GM12878 (cell line): Measurements from ENCODE around the gene NSFL1C. TPM values are rescaled to one million over a fixed set of nuclear protein-coding genes. Genes with fewer than 3 reads are reported as not detected.

Experiments used
- BACH1 ChIP-seq: fragments of 450-650 bp; IDR thresholded peaks from 2 replicates; pipeline ENCODE4 v1.6.1; 2017; ENCODE audit warnings: mild to moderate bottlenecking, borderline replicate concordance
- BCL11A ChIP-seq: IDR thresholded peaks from 2 replicates; pipeline ENCODE4 v1.6.1; 2011; ENCODE audit warnings: low read depth, low read length
- DPF2 ChIP-seq: fragments of 450-650 bp; IDR thresholded peaks from 2 replicates; pipeline ENCODE4 v1.6.1; 2017; ENCODE audit warnings: mild to moderate bottlenecking
- EGR1 ChIP-seq, 2 experiments: IDR thresholded peaks; 1 replicate in 1 of 2; 2 replicates in 1 of 2; pipeline ENCODE4 v1.6.1; 2011 to 2012; ENCODE audit warnings: low read depth in 2 of 2, low read length in 2 of 2, borderline replicate concordance in 1 of 2, mild to moderate bottlenecking in 1 of 2, moderate library complexity in 1 of 2
- HCFC1 ChIP-seq: fragments of 150-350 bp; IDR thresholded peaks from 2 replicates; pipeline ENCODE4 v1.6.1; 2014; ENCODE audit warnings: low read length
- IKZF2 ChIP-seq, 2 experiments: fragments of 450-650 bp; IDR thresholded peaks; 2 replicates each; pipeline ENCODE4 v1.6.1; 2017; ENCODE audit warnings: mild to moderate bottlenecking in 2 of 2, moderate library complexity in 2 of 2
- MEF2B ChIP-seq: fragments of 450-650 bp; IDR thresholded peaks from 2 replicates; pipeline ENCODE4 v1.6.1; 2018; ENCODE audit warnings: mild to moderate bottlenecking, moderate library complexity; ENCODE audit not compliant: partially characterized antibody, poor library complexity, severe bottlenecking
- MYC ChIP-seq: IDR thresholded peaks from 2 replicates; pipeline ENCODE4 v1.6.1; 2011; ENCODE audit warnings: mild to moderate bottlenecking, low read length, moderate library complexity, inconsistent platforms; ENCODE audit not compliant: insufficient read depth, insufficient replicate concordance, insufficient read length, severe bottlenecking
- NR2C2 ChIP-seq: IDR thresholded peaks from 2 replicates; pipeline ENCODE4 v1.6.1; 2011; ENCODE audit warnings: borderline replicate concordance, low read depth; ENCODE audit not compliant: control insufficient read depth, insufficient read length
- RELA ChIP-seq: fragments of 450-650 bp; IDR thresholded peaks from 2 replicates; pipeline ENCODE4 v1.8.0; 2014; ENCODE audit warnings: borderline replicate concordance; ENCODE audit not compliant: partially characterized antibody
- ZBED1 ChIP-seq: IDR thresholded peaks from 2 replicates; pipeline ENCODE4 v1.6.1; 2016; ENCODE audit warnings: borderline replicate concordance
- polyA plus RNA-seq, 11 experiments: library from polyadenylated mRNA; depleted of rRNA in 4 of 11; unstranded in 6 of 11; stranded (reverse) in 5 of 11; fragments of >200 nt; fragmentation: Nextera tagmentation in 4 of 11; fragmentation: Illumina TruSeq in 1 of 11; extraction: Ambion mirVana in 4 of 11; extraction: Trizol in 1 of 11; gene quantifications; 1 replicate in 1 of 11; 2 replicates in 10 of 11; pipeline versions ENCODE4 v1.2.1 to v1.2.3, GENCODE V29; 2011 to 2016; ENCODE audit warnings: inconsistent platforms in 2 of 11, missing spikeins in 2 of 11, low read depth in 1 of 11
- total RNA-seq, 4 experiments: library from RNA; depleted of rRNA in 3 of 4; stranded (reverse); fragments of >200 nt in 3 of 4; fragmentation: Illumina TruSeq in 1 of 4; extraction: Trizol in 1 of 4; gene quantifications; 2 replicates each; pipeline versions ENCODE4 v1.2.1 to v1.2.3, GENCODE V29; 2013 to 2021
- TF ChIP-seq, protein P1 (sequence below): IDR thresholded peaks from 2 replicates; pipeline ENCODE4 v1.6.1; 2012; ENCODE audit warnings: low read length, inconsistent platforms
- TF ChIP-seq, protein P2 (sequence below): fragments of 450-650 bp; IDR thresholded peaks from 2 replicates; pipeline ENCODE4 v1.6.1; 2017; ENCODE audit warnings: borderline replicate concordance
- TF ChIP-seq, protein P3 (sequence below): fragments of 450-650 bp; IDR thresholded peaks from 2 replicates; pipeline ENCODE4 v1.6.1; 2017; ENCODE audit warnings: mild to moderate bottlenecking, moderate library complexity
- TF ChIP-seq, protein P4 (sequence below): IDR thresholded peaks from 2 replicates; pipeline ENCODE4 v1.6.1; 2011; ENCODE audit warnings: mild to moderate bottlenecking, low read depth, low read length, moderate library complexity; ENCODE audit not compliant: insufficient replicate concordance
- TF ChIP-seq, protein P5 (sequence below): fragments of 150-350 bp; IDR thresholded peaks from 2 replicates; pipeline ENCODE4 v1.6.1; 2014; ENCODE audit warnings: mild to moderate bottlenecking, low read depth, low read length
- TF ChIP-seq, protein P6 (sequence below): IDR thresholded peaks from 2 replicates; pipeline ENCODE4 v1.6.1; 2011; ENCODE audit warnings: low read depth, mild to moderate bottlenecking, low read length, moderate library complexity, borderline replicate concordance; ENCODE audit errors: extremely low read depth

Gene NSFL1C
- total and polyA plus RNA-seq, 10 of the 15 experiments (the other 5 are each of a cell fraction or from before 2014, with no cell fraction given) = 21.5 to 100 (median 38.1) TPM

DNA sequence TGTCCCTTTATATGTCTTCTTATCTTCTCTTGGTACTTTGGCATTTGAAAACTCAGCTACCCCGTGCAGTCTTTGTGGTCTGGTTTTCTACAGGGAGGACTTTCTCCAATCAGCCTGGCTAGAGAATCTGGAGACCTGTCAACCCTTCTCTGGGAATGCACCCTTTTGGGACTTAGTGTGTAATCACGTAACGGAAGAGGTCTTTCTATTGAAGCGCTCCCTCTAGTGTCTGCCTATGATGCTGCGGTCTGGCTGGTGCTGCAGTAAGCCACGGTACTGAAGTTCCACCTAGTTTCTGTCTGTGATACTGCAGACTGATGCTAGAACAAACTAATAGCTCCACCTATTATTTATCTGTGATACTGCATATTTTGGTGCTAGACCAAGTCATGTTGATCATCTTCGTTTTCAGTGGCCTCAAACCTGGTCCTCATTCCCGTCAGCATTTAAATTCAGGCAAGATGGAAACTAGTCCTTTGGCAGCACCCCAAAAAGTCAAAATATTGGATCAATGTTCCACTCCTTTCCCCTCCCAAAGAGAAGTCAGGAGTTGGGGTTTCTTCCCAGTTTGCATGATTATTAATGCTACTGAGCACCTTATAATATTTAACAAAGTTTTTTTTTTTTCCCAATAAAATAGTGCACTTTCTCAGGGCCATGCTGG, 37.0 kb upstream of the NSFL1C start (continued):
- TF ChIP-seq, protein P1, sequence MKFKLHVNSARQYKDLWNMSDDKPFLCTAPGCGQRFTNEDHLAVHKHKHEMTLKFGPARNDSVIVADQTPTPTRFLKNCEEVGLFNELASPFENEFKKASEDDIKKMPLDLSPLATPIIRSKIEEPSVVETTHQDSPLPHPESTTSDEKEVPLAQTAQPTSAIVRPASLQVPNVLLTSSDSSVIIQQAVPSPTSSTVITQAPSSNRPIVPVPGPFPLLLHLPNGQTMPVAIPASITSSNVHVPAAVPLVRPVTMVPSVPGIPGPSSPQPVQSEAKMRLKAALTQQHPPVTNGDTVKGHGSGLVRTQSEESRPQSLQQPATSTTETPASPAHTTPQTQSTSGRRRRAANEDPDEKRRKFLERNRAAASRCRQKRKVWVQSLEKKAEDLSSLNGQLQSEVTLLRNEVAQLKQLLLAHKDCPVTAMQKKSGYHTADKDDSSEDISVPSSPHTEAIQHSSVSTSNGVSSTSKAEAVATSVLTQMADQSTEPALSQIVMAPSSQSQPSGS = no peak
- TF ChIP-seq EGR1 (IDR thresholded peaks at IDR 0.05; ENCODE audit: borderline replicate concordance in 1 of 2, low read depth in 2 of 2, low read length in 2 of 2) (no peak), MYC (no peak), DPF2 (no peak), BCL11A (no peak), MEF2B (no peak), BACH1 (no peak), NR2C2 (no peak), RELA (peak; percentile 83), ZBED1 (no peak), IKZF2 (IDR thresholded peaks at IDR 0.05) (peak in 1 of 2 experiments; percentile 25; a peak in 1 of 4 replicates), HCFC1 (no peak; the same call in 1 of the 2 replicates)
- TF ChIP-seq, protein P2, sequence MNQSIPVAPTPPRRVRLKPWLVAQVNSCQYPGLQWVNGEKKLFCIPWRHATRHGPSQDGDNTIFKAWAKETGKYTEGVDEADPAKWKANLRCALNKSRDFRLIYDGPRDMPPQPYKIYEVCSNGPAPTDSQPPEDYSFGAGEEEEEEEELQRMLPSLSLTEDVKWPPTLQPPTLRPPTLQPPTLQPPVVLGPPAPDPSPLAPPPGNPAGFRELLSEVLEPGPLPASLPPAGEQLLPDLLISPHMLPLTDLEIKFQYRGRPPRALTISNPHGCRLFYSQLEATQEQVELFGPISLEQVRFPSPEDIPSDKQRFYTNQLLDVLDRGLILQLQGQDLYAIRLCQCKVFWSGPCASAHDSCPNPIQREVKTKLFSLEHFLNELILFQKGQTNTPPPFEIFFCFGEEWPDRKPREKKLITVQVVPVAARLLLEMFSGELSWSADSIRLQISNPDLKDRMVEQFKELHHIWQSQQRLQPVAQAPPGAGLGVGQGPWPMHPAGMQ = no peak
- TF ChIP-seq, protein P3, sequence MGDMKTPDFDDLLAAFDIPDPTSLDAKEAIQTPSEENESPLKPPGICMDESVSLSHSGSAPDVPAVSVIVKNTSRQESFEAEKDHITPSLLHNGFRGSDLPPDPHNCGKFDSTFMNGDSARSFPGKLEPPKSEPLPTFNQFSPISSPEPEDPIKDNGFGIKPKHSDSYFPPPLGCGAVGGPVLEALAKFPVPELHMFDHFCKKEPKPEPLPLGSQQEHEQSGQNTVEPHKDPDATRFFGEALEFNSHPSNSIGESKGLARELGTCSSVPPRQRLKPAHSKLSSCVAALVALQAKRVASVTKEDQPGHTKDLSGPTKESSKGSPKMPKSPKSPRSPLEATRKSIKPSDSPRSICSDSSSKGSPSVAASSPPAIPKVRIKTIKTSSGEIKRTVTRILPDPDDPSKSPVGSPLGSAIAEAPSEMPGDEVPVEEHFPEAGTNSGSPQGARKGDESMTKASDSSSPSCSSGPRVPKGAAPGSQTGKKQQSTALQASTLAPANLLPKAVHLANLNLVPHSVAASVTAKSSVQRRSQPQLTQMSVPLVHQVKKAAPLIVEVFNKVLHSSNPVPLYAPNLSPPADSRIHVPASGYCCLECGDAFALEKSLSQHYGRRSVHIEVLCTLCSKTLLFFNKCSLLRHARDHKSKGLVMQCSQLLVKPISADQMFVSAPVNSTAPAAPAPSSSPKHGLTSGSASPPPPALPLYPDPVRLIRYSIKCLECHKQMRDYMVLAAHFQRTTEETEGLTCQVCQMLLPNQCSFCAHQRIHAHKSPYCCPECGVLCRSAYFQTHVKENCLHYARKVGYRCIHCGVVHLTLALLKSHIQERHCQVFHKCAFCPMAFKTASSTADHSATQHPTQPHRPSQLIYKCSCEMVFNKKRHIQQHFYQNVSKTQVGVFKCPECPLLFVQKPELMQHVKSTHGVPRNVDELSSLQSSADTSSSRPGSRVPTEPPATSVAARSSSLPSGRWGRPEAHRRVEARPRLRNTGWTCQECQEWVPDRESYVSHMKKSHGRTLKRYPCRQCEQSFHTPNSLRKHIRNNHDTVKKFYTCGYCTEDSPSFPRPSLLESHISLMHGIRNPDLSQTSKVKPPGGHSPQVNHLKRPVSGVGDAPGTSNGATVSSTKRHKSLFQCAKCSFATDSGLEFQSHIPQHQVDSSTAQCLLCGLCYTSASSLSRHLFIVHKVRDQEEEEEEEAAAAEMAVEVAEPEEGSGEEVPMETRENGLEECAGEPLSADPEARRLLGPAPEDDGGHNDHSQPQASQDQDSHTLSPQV = peak; percentile 83; the same call in 1 of the 2 replicates
- TF ChIP-seq, protein P4, sequence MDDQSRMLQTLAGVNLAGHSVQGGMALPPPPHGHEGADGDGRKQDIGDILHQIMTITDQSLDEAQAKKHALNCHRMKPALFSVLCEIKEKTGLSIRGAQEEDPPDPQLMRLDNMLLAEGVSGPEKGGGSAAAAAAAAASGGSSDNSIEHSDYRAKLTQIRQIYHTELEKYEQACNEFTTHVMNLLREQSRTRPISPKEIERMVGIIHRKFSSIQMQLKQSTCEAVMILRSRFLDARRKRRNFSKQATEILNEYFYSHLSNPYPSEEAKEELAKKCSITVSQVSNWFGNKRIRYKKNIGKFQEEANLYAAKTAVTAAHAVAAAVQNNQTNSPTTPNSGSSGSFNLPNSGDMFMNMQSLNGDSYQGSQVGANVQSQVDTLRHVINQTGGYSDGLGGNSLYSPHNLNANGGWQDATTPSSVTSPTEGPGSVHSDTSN = no peak
- TF ChIP-seq, protein P5, sequence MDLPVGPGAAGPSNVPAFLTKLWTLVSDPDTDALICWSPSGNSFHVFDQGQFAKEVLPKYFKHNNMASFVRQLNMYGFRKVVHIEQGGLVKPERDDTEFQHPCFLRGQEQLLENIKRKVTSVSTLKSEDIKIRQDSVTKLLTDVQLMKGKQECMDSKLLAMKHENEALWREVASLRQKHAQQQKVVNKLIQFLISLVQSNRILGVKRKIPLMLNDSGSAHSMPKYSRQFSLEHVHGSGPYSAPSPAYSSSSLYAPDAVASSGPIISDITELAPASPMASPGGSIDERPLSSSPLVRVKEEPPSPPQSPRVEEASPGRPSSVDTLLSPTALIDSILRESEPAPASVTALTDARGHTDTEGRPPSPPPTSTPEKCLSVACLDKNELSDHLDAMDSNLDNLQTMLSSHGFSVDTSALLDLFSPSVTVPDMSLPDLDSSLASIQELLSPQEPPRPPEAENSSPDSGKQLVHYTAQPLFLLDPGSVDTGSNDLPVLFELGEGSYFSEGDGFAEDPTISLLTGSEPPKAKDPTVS = no peak
- TF ChIP-seq, protein P6, sequence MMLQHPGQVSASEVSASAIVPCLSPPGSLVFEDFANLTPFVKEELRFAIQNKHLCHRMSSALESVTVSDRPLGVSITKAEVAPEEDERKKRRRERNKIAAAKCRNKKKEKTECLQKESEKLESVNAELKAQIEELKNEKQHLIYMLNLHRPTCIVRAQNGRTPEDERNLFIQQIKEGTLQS = no peak
